H1 (cell line): ENCODE measurements around the gene JMJD1C. TPM values are rescaled to one million over a fixed set of nuclear protein-coding genes. Genes with fewer than 3 reads are reported as not detected.

Experiments used
- ASH2L ChIP-seq: fragments of 200-600, 300-600 bp; sonication (generic); IDR thresholded peaks from one replicate; pipeline ENCODE4 v1.7.1; 2017; ENCODE audit warnings: low read length
- CTBP2 ChIP-seq: IDR thresholded peaks from 2 replicates; pipeline ENCODE4 v1.7.0; 2011; ENCODE audit warnings: borderline replicate concordance, mild to moderate bottlenecking, moderate library complexity, mixed read lengths, low read length; ENCODE audit not compliant: insufficient read depth, insufficient read length
- CTCF ChIP-seq, 3 experiments: IDR thresholded peaks; 1 replicate in 2 of 3; 2 replicates in 1 of 3; pipeline versions ENCODE4 v1.5.1 to v1.6.1; 2011; ENCODE audit warnings: low read length in 3 of 3, mild to moderate bottlenecking in 3 of 3, inconsistent platforms in 2 of 3, low read depth in 1 of 3, moderate library complexity in 1 of 3; ENCODE audit not compliant: insufficient read depth in 1 of 3; ENCODE audit errors: control extremely low read depth in 1 of 3
- E2F6 ChIP-seq: IDR thresholded peaks from 2 replicates; pipeline ENCODE4 v1.6.1; 2012; ENCODE audit warnings: inconsistent platforms
- GABPA ChIP-seq: IDR thresholded peaks from 2 replicates; pipeline ENCODE4 v1.6.1; 2011; ENCODE audit warnings: mild to moderate bottlenecking, low read length, moderate library complexity, borderline replicate concordance; ENCODE audit not compliant: insufficient read depth
- RXRA ChIP-seq: IDR thresholded peaks from 2 replicates; pipeline ENCODE4 v1.6.1; 2011; ENCODE audit warnings: low read depth, mild to moderate bottlenecking, low read length, moderate library complexity; ENCODE audit not compliant: insufficient read depth
- polyA plus RNA-seq, 7 experiments: library from polyadenylated mRNA; depleted of rRNA in 3 of 7; stranded (reverse) in 5 of 7; unstranded in 2 of 7; fragments of >200 nt in 5 of 7; fragments of 200-250 nt in 2 of 7; gene quantifications; 1 replicate in 5 of 7; 2 replicates in 1 of 7; 4 replicates in 1 of 7; pipeline versions ENCODE4 v1.2.1 to v1.2.3, GENCODE V29; 2011 to 2013; ENCODE audit warnings: missing spikeins in 2 of 7, mixed read lengths in 2 of 7
- total RNA-seq: library from RNA; stranded (reverse); fragmentation: NEBNext Ultra II Directional; extraction: Animal tissue kit (Norgen Biotek cat#: 25700); gene quantifications from 2 replicates; pipeline ENCODE4 v1.2.1, GENCODE V29; 2021

JMJD1C gene
- total and polyA plus RNA-seq, 2 of the 8 experiments (the other 6 are each of a cell fraction or from before 2014, with no cell fraction given), result 54.5 to 210 TPM

GRCh38 chr10:63415640-63416244 lies 50.0 kb downstream of the JMJD1C start (continued):
- no peak for TF ChIP-seq GABPA
- no peak for TF ChIP-seq ASH2L
- no peak for TF ChIP-seq RXRA
- TF ChIP-seq CTCF (IDR thresholded peaks at IDR 0.05; ENCODE audit: control extremely low read depth in 1 of 3, insufficient read depth in 1 of 3, low read depth in 1 of 3, low read length in 3 of 3), result no peak
- TF ChIP-seq E2F6, result no peak
- no peak for TF ChIP-seq CTBP2
